DMS153 (cell line): Measurements from ENCODE around the gene GSTP1.
"Not testable (repeated sequence)": the region's sequence is repeated elsewhere in the genome, so short reads cannot be mapped to it uniquely, and the experiment has no call there.

Experiments used
- DNase-seq: peaks from one replicate; lab custom pipeline; 2025; lab: John Stamatoyannopoulos, UW

The GSTP1 gene

DNA sequence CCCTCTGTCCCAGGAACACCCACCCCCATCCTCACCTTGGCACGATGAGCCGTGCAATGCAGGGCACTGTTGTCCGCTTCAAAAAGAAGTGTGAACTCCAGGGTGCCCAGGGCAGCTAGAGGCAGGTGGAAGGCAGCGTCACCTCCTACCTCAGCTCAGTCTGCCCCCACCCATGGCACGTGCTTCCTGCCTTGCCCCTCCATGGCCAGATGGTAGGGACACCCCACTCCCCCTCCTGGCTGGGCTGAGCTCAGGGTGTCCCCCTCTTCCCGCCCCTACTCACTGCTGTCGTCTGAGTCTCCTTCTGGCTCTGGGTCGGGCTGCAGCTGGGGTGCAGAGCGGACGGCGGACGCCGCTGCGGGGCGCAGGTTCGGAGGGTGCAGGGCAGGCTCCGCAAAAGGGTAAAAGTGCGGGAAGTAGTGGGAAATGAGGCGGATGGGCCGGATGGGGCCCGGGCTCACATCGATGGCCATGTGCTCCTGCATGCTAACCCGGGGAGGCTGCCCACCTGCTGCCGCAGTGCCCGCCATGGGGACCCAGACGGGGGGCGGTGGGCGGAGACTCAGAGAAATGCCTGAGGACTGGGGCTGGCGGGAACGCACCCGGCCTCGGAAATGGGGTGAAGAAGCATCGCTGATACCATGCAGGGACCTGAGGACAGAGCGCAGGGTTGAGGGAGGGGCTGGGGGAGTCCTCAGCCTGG lies 32.3 kb downstream of the GSTP1 start:
- no peak for DNase-seq

DNA sequence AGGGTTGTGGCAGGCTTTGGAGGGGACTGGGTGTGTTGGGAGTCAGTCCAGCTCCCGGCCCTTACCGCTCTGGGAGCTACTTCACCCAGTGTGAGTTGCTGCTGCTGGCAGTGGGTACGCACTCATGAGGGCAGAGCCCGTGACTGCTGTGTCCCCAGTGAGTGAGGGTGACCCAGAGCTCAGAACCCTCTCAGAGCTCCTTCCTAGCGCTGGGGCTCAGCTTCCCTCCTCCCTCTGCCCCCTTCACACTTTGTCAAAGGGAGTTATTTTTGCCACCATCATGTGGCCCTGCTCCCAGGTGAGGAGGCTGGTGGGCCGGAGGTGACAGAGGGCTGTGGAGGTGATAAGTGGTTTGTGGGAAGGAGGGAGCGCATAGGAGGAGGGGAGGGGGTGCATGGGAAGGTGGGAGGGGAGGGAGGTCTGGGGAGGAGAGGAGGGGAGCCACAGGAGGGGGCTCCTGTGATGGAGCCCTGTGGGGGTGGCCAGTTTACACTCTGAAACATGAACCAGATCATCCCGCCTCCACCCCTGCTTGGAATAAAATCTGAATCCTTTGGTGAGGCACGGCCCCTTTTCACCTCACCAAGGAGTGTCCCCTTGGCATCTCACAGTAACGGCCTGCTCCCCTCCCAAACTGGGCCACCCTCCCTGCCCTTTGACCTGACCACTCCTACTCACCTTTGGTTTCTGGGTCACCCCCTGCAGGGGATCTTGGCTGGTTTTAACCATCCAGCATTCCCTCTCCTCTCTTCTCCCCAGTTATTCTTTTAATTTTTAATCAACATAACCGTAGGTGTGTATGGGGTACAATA lies 33.0 kb downstream of the GSTP1 start:
- no peak for DNase-seq

DNA sequence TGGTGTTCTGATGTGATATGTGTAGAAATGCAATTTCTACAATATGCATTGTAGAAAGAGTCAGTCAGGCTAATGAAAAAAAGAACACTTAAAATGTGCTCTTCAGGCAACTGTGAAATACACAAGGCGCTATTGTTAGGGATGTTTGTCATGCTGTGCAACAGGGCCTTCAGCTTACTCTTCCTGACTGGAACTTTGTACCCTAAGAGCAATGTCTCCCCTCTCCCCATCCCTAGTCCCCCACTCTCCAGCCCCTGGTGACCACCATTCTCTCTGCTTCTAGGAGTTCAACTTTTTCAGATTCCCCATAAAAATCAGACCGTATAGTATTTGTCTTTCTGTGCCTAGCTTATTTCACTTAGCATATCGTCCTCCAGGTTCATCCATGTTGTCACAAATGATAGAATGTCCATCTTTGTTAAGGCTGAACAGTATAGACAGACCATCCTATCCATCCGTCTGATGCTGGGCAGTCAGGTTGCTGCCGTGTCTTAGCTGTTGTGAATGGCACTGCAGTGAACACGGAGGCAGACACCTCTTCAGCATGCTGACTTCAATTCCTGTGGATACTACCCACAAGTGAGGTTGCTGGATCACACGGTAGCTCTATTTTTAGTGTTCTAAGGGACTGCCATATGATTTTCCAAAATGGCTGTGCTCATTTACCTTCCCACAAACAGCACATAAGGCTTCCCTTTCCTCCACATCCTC lies 33.8 kb downstream of the GSTP1 start:
- no peak for DNase-seq

DNA sequence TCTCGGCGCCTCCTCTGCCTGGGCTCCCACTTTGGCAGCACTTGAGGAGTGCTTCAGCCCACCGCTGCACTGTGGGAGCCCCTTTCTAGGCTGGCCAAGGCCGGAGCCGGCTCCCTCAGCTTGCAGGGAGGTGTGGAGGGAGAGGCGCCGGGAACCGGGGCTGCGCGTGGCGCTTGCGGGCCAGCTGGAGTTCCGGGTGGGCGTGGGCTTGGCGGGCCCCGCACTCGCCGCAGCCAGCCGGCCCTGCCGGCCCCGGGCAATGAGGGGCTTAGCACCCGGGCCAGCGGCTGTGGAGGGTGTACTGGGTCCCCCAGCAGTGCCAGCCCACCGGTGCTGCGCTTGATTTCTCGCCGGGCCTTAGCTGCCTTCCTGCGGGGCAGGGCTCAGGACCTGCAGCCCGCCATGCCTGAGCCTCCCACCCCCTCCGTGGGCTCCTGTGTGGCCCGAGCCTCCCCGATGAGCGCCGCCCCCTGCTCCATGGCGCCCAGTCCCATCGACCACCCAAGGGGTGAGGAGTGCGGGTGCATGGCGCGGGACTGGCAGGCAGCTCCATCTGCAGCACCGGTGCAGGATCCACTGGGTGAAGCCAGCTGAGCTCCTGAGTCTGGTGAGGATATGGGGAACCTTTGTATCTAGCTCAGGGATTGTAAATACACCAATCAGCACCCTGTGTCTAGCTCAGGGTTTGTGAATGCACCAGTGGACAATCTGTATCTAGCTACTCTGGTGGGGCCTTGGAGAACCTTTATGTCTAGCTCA lies 35.5 kb downstream of the GSTP1 start:
- DNase-seq, result not testable (repeated sequence)

DNA sequence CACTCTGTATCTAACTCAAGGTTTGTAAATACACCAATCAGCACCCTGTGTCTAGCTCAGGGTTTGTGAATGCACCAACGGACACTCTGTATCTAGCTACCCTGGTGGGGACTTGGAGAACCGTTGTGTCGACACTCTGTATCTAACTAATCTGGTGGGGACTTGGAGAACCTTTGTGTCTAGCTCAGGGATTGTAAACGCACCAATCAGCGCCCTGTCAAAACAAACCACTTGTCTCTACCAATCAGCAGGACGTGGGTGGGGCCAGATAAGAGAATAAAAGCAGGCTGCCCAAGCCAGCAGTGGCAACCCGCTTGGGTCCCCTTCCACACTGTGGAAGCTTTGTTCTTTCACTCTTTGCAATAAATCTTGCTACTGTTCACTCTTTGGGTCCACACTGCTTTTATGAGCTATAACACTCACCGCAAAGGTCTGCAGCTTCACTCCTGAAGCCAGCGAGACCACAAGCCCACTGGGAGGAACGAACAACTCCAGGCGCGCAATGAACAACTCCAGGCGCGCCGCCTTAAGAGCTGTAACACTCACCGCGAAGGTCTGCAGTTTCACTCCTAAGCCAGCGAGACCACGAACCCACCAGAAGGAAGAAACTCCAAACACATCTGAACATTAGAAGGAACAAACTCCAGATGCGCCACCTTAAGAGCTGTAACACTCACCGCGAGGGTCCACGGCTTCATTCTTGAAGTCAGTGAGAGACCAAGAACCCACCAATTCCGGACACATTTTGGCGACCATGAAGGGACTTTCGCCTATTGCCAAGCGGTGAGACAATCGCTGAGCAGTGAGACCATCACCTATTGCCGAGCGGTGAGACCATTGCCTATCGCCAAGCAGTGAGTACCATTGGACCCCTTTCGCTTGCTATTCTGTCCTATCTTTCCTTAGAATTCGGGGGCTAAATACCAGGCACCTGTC lies 36.3 kb downstream of the GSTP1 start:
- DNase-seq, result not testable (repeated sequence)

GRCh38 chr11:67620621-67621020 lies 37.0 kb downstream of the GSTP1 start:
- DNase-seq, result not testable (repeated sequence)

DNA sequence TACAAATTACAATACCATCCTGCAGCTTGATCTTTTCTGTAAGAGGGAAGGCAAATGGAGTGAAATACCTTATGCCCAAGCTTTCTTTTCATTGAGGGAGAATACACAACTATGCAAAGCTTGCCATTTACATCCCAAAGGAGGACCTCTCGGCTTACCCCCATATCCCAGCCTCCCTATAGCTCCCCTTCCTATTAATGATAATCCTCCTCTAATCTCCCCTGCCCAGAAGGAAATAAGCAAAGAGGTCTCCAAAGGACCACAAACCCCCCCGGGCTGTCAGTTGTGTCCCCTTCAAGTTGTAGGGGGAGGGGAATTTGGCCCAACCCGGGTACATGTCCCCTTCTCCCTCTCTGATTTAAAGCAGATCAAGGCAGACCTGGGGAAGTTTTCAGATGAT lies 38.3 kb downstream of the GSTP1 start:
- not testable (repeated sequence) for DNase-seq

DNA sequence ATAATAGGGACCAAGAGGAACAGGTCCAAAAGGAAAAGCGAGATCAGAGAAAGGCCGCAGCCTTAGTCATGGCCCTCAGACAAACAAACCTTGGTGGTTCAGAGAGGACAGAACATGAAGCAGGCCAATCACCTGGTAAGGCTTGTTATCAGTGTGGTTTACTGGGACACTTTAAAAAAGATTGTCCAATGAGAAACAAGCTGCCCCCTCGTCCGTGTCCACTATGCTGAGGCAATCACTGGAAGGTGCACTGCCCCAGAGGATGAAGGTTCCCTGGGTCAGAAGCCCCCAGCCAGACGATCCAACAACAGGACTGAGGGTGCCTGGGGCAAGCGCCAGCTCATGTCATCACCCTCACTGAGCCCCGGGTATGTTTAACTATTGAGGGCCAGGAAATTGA lies 39.3 kb downstream of the GSTP1 start:
- DNase-seq, result not testable (repeated sequence)

GRCh38 chr11:67623795-67624194 lies 40.2 kb downstream of the GSTP1 start:
- not testable (repeated sequence) for DNase-seq

GRCh38 chr11:67626131-67626833 lies 42.7 kb downstream of the GSTP1 start:
- not testable (repeated sequence) for DNase-seq

DNA sequence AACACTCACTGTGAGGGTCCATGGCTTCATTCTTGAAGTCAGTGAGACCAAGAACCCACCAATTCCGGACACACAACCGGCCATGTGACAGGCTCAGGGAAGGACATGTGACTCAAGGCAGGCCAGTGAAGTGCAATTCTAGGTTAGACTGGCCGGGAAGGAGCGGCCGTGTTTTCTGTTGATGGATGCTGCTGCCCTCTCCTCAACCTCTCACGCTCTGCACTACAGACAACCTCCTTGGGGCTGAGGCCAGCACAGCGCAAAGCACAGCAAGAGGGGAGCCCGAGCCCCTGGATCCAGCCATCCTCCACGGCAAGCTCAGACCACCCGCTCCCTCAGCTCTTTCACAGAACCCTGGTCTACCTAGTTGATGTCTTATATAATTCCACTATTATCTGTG lies 43.4 kb downstream of the GSTP1 start:
- no peak for DNase-seq

DNA sequence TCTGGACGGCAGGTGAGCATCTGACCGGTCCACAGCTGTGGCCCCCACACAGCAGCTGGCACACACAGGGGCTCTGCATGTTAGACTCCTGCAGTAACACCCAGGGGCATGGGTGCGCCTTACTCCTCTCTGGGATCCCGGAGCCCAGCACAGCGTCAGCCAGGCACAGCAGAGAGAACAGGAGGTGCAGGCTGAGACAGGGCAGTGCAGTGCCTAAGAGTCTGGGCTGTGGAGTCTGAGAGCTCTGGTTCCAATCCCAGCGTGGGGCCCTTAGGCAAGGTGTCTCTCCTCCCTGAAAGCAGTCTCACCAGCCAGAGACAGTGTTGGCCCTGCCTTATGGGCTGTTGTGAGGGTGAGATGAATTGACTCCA lies 43.8 kb downstream of the GSTP1 start:
- DNase-seq, result no peak

GRCh38 chr11:67627812-67628624 lies 44.4 kb downstream of the GSTP1 start:
- DNase-seq, result no peak

- no peak for DNase-seq
Measured at GRCh38 chr11:67628710-67629385, 45.2 kb downstream of the GSTP1 start.

DNA sequence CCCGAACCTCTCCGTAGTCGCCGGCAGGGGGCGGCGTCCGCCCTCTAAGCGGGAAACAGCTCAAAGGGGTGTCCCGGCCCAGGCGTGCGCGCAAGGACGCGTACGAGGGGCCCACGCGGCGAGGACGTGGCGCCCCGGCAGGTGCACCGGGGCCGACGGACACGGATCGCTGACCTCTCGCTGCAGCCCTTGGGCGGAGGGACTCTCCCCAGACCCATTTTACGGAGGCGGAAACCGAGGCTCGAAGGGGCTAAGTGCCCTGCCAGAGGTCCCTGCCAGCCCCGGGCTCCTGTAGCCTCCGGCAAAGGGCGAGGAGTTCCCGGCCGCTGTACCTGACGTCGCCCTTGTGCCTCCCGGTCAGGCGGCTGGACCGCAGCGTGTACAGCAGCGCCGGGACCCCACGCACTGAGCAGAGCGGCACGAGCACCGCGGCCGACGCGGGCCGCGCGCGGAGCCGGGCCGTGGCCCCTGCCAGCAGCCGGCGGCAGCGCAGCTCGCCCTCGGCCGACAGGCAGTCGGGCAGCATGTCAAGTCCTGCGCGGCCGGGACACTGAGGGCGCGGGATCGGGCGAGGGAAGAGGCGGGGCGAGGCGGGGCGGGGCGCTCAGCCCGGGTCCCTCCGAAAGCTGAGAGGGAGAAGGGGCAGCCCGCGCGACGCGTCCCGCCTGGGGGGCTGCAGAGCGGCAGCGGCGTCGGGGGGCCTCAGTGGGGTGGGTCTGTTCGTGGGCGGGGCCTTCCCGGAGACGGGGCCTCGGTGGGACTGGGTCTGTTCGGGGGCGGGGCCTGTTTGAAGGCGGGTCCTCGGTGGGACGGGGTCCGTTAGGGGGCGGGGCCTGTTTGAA lies 46.0 kb downstream of the GSTP1 start, which contains the start of gene NUDT8:
NUDT8 (minus strand) TSS at position 552 of the 842 bp plus-strand sequence; CDS start at position 526, 26 bp downstream.
- peak; percentile 64 for DNase-seq

DNA sequence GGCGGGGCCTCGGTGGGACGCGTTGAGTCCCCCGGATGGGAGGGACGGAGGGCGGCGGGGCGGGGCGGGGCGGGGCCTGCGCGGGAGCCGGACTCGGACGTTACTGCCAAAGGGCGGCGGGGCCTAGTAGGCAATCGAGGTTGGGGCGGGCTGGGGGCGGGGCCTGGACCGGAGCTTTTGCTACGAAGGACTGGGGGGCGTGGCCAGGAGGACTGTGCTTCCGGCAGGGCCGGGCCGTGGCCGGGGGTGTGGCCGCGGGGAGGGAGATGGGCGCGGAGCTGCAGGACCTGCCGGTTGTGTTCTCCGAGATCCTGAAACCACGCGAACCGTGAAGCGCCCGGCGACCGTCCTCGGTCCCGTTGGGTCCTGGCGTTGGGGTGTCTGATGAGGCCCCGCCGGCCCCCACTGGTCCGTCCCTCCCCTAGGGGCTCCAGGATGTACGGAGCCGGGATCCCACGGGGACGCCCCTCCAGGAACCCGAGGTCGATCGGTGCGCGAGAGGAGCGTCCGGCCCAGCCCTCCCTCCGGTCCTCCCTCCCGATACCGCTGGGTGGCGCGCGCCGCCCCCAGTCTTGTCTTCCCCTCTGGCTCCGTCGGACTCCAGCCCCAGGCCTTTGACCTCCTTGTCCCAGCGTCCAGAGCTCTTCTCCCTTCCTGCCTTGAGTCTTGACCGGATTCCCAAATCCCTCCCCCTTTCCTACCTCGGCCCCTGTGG lies 46.8 kb downstream of the GSTP1 start:
- peak; percentile 94 for DNase-seq

- DNase-seq, result no peak
Measured at GRCh38 chr11:67630943-67631331, 47.3 kb downstream of the GSTP1 start.
